A549 (cell line): ENCODE data around the gene DHX58.

Experiments used
- JUNB ChIP-seq: fragments of >200 bp; sonication (Bioruptor Twin); formaldehyde crosslinking; IDR thresholded peaks from 2 replicates; pipeline ENCODE4 v1.6.1; 2016
- PBX3 ChIP-seq: IDR thresholded peaks from 2 replicates; pipeline ENCODE4 v1.6.1; 2012
- TF ChIP-seq, protein P1 (sequence below): fragments of >200 bp; sonication (Bioruptor Twin); formaldehyde crosslinking; IDR thresholded peaks from 3 replicates; pipeline ENCODE4 v1.5.1; 2016

DNA sequence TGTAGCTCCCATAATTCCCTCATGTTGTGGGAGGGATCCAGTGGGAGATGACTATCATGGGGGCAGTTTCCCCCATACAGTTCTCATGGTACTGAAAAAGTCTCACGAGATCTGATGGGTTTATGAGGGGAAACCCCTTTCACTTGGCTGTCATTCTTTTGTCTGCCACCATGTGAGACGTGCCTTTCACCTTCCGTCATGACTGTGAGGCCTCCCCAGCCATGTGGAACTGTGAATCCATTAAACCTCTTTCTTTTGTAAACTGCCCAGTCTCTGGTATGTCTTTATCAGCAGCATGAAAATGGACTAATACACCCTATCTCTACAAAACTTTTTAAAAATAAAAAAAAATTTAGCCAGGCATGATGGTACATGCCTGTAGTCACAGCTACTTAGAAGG is 55.9 kb downstream of the DHX58 start:
- TF ChIP-seq, protein P1, sequence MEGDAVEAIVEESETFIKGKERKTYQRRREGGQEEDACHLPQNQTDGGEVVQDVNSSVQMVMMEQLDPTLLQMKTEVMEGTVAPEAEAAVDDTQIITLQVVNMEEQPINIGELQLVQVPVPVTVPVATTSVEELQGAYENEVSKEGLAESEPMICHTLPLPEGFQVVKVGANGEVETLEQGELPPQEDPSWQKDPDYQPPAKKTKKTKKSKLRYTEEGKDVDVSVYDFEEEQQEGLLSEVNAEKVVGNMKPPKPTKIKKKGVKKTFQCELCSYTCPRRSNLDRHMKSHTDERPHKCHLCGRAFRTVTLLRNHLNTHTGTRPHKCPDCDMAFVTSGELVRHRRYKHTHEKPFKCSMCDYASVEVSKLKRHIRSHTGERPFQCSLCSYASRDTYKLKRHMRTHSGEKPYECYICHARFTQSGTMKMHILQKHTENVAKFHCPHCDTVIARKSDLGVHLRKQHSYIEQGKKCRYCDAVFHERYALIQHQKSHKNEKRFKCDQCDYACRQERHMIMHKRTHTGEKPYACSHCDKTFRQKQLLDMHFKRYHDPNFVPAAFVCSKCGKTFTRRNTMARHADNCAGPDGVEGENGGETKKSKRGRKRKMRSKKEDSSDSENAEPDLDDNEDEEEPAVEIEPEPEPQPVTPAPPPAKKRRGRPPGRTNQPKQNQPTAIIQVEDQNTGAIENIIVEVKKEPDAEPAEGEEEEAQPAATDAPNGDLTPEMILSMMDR: no peak
- TF ChIP-seq JUNB: no peak
- TF ChIP-seq PBX3: no peak
